Upper lobe of right lung (tissue), 1 donor: ENCODE measurements around the gene TOR2A. TPM values are rescaled to one million over a fixed set of nuclear protein-coding genes. Genes with fewer than 3 reads are reported as not detected.

Source experiments
- ATAC-seq: fragments of 200-7000 bp; cut with Tn5 transposase; one replicate; pipeline ENCODE4 v1.9.1; 2020; ENCODE audit warnings: mild to moderate bottlenecking, moderate library complexity
- DNase-seq: peaks from one replicate; pipeline ENCODE4 v3.0.0-alpha.2; 2020
- H3K27ac ChIP-seq: fragments of 200-600 bp; one replicate; pipeline ENCODE4 v1.8.0; 2022
- H3K27me3 ChIP-seq: fragments of 200-600 bp; one replicate; pipeline ENCODE4 v1.8.0; 2022; ENCODE audit warnings: mild to moderate bottlenecking
- H3K36me3 ChIP-seq: fragments of 200-600 bp; one replicate; pipeline ENCODE4 v1.8.0; 2022
- H3K4me1 ChIP-seq: fragments of 200-600 bp; one replicate; pipeline ENCODE4 v1.8.0; 2022
- H3K4me3 ChIP-seq: fragments of 200-600 bp; one replicate; pipeline ENCODE4 v1.8.0; 2022; ENCODE audit warnings: mild to moderate bottlenecking
- H3K9me3 ChIP-seq: fragments of 200-600 bp; one replicate; pipeline ENCODE4 v1.8.0; 2022
- intact Hi-C: fragments of 100-400 bp; cut with DNase I; formaldehyde crosslinking; loops from one replicate; pipeline ENCODE4 v1.11.0; 2022
- total RNA-seq: library from RNA; stranded (reverse); fragmentation: NEBNext Ultra II Directional; extraction: Animal tissue kit (Norgen Biotek cat#: 25700); gene quantifications from one replicate; pipeline ENCODE4 v1.2.1, GENCODE V29; 2021
- TF ChIP-seq, protein P1 (sequence below): fragments of 200-600 bp; IDR thresholded peaks from one replicate; pipeline ENCODE4 v1.8.0; 2022; ENCODE audit warnings: antibody characterized with exemption
- donor health status: DM: no; HTN: yes; CAD: no; lungs with severe emphysema.

TOR2A gene
- total RNA-seq, 1 donor from 2014 or later: 17.3 TPM

- intact Hi-C loops: loop anchor here (5.0 to 10.0 kb wide), 2 partner anchors 139 to 194 kb away; no protein-coding TSS in a partner anchor
- H3K4me3 ChIP-seq: no peak overlapping the region
- H3K9me3 ChIP-seq: no peaks in the 10 kb centered on the region
- TF ChIP-seq, protein P1, sequence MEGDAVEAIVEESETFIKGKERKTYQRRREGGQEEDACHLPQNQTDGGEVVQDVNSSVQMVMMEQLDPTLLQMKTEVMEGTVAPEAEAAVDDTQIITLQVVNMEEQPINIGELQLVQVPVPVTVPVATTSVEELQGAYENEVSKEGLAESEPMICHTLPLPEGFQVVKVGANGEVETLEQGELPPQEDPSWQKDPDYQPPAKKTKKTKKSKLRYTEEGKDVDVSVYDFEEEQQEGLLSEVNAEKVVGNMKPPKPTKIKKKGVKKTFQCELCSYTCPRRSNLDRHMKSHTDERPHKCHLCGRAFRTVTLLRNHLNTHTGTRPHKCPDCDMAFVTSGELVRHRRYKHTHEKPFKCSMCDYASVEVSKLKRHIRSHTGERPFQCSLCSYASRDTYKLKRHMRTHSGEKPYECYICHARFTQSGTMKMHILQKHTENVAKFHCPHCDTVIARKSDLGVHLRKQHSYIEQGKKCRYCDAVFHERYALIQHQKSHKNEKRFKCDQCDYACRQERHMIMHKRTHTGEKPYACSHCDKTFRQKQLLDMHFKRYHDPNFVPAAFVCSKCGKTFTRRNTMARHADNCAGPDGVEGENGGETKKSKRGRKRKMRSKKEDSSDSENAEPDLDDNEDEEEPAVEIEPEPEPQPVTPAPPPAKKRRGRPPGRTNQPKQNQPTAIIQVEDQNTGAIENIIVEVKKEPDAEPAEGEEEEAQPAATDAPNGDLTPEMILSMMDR: no peak
- peaks cover 8% of the 10 kb centered on the region for H3K4me1 ChIP-seq
- DNase-seq (no peak), ATAC-seq (no peak)
- peaks cover 20% of the 10 kb centered on the region for H3K36me3 ChIP-seq
- H3K27me3 ChIP-seq: no peaks in the 10 kb centered on the region
- no peak overlapping the region for H3K27ac ChIP-seq
Measured at GRCh38 chr9:127730799-127731410, 4.2 kb downstream of the TOR2A start.

GRCh38 chr9:127730262-127730661, 4.8 kb downstream of the TOR2A start:
- DNase-seq: no peak
- TF ChIP-seq, protein P1: no peak
- no peaks in the 10 kb centered on the region for H3K27me3 ChIP-seq
- H3K4me3 ChIP-seq: no peak overlapping the region
- no peak overlapping the region for H3K27ac ChIP-seq
- peaks cover 8% of the 10 kb centered on the region for H3K4me1 ChIP-seq
- intact Hi-C loops: loop anchor here (5.0 to 10.0 kb wide), 2 partner anchors 138 to 195 kb away; no protein-coding TSS in a partner anchor
- H3K9me3 ChIP-seq: no peaks in the 10 kb centered on the region
- no peak for ATAC-seq
- peaks cover 20% of the 10 kb centered on the region for H3K36me3 ChIP-seq

DNA sequence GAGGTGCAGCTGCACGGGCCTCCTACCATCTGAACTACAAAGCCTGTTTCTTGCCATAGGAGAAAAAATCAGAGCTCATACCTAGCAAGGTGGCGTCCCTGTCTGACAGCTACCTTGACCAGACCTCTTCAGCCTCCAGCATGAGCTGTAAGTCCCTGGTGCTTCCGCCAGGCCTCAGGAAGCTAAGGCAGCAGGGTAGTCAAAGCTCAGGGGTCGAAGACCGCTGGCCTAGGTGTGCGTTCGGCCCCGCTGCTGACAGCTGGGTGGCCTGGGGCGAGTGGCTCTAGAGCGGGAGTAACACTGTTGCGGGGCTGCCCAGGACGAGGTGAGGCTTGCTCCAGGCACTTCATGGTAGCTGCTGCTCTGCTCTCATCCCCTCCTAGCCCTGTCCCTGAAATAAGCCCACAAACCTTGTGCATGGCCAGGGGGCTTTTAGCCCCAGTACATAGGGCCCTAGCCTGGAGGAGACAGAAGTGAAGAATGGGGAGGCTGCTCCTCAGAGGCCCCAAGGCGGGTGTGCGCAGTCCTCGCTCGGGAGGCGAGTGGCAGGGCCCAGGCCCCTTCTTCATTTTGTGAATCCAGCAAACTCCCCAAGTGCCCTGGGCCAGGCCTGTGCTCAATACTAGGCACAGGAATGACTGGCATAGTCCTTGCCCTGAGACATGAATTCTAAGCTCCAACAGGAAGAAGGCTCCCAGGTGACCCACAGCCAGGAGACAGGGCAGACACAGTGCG, 5.4 kb downstream of the TOR2A start:
- H3K36me3 ChIP-seq: peaks cover 20% of the 10 kb centered on the region
- peaks cover 9% of the 10 kb centered on the region for H3K4me1 ChIP-seq
- no peaks in the 10 kb centered on the region for H3K27me3 ChIP-seq
- H3K27ac ChIP-seq: no peak overlapping the region
- DNase-seq (no peak), ATAC-seq (no peak)
- TF ChIP-seq, protein P1: no peak
- H3K9me3 ChIP-seq: no peaks in the 10 kb centered on the region
- intact Hi-C loops: loop anchor here (5.0 to 10.0 kb wide), 3 partner anchors 137 to 235 kb away; no protein-coding TSS in a partner anchor
- H3K4me3 ChIP-seq: no peak overlapping the region

- Histone ChIP-seq H3K36me3 (peaks cover 20% of the 10 kb centered on the region), H3K9me3 (no peaks in the 10 kb centered on the region), H3K4me3 (no peak overlapping the region), H3K27me3 (no peaks in the 10 kb centered on the region), H3K4me1 (peaks cover 12% of the 10 kb centered on the region), H3K27ac (no peak overlapping the region)
- intact Hi-C loops: loop anchor here (10.0 kb wide), 1 partner anchor 234 kb away; no protein-coding TSS in a partner anchor
- DNase-seq (no peak), ATAC-seq (no peak)
- TF ChIP-seq, protein P1: no peak
Measured at GRCh38 chr9:127728808-127729207, 6.3 kb downstream of the TOR2A start.

GRCh38 chr9:127726871-127727270, 8.2 kb downstream of the TOR2A start:
- TF ChIP-seq, protein P1: no peak
- Histone ChIP-seq H3K4me3 (no peak overlapping the region), H3K27ac (no peak overlapping the region), H3K36me3 (peaks cover 7% of the 10 kb centered on the region), H3K9me3 (no peaks in the 10 kb centered on the region), H3K4me1 (peaks cover 10% of the 10 kb centered on the region), H3K27me3 (no peaks in the 10 kb centered on the region)
- ATAC-seq: no peak
- intact Hi-C loops: loop anchor here (10.0 kb wide), 1 partner anchor 232 kb away; no protein-coding TSS in a partner anchor
- DNase-seq: no peak
